ENCODE results near the gene SNX20.

The SNX20 gene

GRCh38 chr16:50653633-50654519, 27.2 kb downstream of the SNX20 start:
- DNase-seq, result no peak

- DNase-seq, result no peak
These were observed 28.2 kb downstream of the SNX20 start for GRCh38 chr16:50652836-50653425.

DNA sequence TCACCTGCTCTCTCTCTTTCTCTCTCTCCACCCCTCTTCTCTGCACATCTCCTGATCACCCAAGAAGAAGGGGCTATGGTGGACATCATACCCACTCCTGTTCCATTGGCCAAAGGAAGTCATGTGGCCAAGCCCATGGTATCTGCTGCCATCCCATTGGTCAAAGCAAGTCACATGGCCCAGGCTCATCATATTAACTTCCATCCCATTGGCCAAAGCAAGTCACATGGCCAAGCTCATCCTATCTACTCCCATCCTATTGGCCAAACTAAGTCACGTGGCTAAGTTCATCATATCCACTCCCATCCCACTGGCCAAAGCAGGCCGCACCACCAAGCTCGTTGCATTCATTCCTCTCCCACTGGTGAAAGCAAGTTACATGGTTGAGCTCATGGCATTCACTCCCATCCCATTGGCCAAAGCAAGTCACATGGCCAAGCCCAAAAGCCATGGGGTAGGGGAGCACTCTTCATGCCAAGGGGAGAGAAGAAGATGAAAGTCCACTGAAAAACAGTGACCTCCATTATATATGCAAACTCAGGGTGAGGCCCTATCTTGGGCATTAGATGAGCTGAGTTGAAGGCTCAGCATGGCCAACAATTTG, 29.2 kb downstream of the SNX20 start:
- no peak for DNase-seq

- DNase-seq, result no peak
These were observed 34.8 kb downstream of the SNX20 start for GRCh38 chr16:50646345-50646744.

GRCh38 chr16:50645563-50646220, 35.4 kb downstream of the SNX20 start:
- DNase-seq, result no peak

DNA sequence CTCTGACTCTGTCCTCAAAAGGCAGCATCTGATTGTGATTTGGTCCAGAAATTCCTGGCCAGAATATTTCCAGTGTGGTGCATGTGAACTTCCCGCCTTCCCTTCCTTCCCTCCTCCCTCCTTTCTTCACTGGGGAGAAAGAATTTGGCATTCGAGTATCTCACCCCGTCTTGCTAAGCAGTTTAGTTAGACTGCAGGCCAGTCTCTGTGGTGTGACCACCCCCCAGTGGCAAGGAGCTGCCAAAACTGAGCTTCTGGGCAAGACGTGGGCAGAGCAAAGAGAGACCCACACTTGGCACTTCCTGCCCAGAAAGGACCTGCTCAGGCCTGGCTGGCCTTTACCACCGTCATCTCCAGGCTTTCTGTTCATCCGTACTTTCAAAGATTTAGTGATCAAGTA, 36.4 kb downstream of the SNX20 start:
- no peak for DNase-seq

DNA sequence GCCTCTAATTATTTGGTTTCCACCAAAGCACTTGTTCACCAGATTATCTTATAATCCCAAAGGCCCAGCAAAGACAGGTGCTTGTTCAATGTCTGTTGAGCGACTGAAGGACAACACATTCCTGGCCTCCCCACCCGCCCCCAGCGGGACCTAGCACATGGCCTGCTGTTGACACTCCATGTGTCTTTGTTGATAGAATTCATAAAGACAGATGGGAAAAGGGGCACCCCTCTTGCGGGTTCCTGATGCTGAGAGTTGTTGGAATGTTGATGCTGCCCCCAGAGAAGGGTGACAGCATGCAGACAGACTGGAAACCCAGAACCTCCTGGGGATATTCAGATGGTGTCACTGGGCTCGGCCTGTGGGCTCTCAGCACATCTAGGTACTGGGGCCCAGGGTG, 36.9 kb downstream of the SNX20 start:
- DNase-seq, result no peak

DNA sequence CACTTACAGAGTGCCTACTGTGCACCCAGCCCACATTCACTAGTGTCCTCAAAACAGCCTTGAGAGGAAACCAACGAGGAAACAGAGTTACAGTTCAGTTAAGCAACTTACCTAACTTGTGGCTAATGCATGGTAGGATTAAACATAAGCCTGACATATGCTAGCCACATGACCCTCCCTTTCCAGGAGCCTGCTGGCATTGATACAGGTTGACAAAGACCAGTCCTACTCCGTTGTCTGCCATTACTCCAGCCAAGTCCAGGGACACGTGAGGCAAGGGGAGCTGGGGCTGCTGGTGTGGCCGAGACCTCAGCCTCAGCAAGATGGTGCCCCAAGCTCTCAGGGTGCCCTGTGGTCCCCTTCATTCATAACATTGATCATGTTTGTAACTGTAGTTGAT, 37.9 kb downstream of the SNX20 start:
- DNase-seq, result no peak

DNA sequence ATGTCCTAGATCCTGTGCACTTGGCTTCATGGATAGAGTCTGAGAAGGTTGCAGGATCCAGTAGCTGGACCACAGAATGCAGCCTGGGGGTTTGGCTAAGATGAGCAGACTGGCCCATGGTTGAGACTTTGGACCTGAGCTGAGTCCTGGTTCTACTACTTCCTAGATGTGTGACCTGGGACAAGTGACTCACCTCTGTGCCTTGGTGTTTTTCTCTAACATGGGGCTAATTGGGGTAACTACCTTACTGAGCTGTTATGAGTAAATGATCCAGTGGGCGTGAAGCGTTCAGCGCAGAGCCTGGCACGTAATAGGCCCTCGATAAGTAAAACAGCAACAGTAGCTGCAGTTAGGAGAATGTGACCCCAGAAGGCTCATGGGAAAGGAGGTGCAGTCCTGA, 38.8 kb downstream of the SNX20 start:
- DNase-seq, result no peak

DNA sequence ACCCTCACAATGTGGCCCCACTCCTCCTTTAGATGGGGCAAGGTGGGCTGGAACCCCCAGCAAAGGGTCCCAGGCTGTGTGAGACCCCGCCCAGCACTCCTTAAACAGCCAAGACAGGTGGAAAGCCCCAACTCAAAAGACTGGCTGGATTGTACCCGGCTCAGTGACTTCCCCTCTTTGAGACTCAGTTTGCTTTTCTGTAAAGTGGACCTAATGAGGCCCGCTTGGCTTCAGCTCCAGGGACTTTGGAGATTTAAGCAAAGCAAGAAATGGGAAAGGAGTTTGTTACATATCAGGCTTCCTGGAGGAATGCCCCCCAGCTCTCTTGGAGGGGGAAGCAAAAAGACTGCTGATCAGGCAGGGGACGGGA, 39.3 kb downstream of the SNX20 start:
- DNase-seq, result no peak

DNA sequence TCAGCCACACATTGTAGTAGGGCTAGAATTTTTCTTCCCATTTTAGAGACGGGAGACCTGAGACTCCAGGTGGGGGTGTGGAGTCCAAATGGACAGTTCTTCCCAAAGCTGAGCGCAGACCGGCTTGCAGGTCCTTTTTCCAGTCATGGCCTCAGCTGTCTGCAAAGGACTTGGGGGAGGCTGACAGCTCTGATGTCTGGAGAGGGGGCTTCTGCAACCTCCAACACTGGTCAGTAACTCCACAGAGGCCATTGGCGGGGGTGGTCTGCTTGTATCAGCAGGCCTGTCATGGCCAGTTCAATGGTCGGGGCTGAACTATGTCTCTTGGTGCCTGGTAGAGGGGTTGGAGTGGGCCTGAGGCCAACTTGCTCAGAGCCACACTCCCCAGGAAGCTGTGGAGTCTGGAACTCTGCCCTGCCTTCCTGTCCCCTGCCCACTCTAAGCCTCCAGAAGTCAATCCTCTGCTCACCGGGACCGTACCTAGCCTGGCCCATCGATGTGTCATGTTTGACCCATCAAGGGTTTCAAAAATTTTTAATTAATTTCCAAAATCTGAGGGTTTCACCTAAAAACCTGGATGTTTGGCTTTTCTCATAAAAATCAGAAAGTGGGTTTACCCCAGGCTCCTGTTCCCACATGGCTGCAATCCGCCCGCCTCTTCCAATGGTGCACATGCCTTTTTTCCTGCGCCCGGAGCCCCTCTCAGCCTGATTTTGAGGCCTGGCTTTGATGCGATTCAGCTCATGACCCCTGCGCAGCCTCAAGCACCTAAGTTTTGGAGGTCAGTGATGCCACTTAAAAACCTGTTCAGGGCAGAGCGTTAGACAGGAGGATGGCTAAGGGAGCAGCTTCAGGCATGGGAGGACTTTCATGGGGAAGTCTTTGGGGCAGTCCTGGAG, 39.9 kb downstream of the SNX20 start:
- DNase-seq, result no peak

- DNase-seq, result no peak
These were observed 40.7 kb downstream of the SNX20 start for GRCh38 chr16:50640391-50640790.

DNA sequence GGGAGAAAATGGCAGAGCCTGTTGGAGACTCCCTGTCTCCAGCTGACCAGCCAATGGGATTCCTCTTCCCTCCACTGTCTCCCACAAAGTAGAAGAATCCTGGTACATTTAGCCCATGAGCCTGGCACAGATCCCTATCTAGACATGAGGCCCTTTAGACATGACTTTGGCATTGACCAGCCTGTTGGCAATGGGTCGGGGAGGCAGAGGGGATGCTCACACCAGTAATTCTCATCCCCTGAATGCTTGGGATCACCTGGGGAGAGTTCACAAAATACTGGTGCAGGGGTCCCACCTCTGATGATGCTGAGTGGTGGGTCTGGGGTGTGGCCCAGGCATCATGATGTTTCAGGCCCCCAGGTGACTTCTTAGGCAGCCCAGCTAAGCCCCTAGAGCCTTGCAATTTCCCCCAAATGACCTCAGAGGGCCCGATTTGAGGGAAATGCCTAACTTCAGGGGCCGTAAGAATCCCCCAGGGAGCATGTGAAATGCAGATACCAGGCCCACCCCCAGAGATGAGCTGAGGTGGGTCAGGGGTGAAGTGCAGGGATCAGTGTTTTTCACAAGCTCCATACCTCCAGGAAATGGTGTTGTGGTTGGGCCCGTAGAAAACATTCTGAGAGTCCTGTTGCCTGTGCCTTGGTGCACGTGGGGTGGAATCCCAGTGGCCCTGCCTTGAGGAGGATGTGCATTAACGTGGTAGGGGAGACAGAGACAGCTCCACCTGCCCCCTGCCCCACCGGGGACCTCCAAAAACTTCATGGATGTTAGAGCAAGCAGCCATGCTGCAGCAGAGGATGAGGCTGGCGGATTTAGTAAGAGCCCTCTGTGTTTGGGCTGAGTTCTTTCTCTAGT, 42.1 kb downstream of the SNX20 start:
- no peak for DNase-seq

DNA sequence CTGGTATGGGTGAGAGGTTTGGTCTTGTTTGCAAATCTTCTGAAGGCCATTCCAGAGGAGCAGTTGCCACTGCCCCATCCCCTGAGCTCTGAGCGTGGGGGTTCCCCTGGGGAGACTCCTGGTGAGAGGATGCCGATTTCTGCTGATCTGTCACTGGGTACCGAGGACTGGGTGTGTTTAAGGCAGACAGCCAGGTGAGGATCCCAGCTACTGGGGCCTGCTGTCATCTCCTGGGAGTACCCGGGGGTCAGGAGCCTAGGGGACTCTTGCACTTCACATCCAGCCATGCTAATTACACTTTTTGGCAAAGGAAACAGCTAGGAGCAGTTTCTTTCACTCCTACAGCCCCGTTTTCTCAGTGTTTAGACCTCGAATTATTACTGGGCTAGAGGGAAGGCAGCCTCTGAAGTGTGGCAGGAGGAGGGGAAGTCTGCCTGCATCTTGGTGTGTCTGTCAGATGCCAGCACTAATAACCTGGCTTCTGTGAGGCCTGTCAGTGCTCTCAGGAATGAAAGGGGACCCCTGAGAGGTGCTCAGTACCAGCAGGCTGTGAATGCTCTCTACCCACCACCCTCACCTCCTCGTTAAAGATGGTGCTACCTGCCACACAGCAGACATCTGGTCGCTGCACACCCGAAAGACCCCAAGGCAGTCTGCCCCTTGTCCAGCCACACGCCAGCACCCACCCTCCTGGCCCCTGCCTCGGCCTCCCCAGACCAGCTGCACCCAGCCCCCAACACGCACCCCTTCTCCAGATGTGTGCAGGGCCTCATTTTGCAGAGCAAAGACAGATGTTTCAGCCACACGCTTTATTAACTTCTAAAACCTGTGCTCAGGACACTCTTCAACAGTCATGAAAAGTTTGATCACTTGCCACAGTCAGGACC, 43.2 kb downstream of the SNX20 start:
- no peak for DNase-seq

DNA sequence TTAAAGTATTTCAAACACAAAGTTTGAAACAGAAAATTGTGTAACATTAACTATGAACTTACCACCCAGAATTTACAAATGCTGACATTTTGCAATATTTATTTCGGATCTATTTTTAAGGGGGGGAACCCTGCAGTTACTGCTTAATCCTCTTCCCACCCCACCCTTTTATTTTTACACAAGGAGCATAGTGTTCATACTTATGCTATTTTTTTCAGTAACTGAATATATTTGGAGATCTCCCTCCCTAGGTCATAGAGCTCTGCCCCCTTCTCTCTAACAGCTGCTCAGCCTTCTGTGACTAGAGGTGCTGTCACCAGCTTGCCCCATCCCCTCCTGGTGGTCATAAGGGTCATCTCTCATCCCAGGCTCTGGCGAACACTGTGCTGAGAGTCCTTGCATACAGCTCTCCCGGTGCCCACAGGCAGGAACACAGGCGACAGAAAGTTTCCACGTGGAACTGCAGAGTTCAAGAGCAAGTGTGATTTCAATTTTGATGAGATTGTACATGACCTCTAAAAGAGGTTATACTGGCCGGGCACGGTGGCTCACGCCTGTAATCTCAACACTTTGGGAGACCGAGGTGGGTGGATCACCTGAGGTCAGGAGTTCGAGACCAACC, 44.2 kb downstream of the SNX20 start:
- no peak for DNase-seq

GRCh38 chr16:50635505-50636392, 45.4 kb downstream of the SNX20 start:
- no peak for DNase-seq

DNA sequence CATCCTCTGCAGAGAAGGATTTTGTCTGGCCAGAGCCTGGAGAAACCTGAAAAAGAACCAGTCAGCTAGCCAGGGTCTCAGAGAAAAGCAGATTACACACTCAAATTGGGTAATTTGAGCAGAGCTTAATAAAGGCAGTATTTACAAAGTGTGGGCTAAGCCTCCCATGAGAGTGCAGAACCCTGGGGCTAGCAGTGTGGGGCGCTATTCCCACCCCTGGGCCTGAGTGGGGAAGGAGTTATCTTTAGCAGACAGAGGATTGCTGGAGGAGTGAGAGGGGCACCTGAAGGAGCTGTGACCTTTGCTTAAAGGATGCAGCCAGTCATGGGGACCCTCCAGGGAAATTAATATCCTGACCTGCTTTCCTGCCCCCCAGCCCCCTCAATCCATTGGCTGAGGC, 46.2 kb downstream of the SNX20 start:
- no peak for DNase-seq

GRCh38 chr16:50634090-50634489, 47.0 kb downstream of the SNX20 start:
- no peak for DNase-seq

All from NCI-H748 treated with DMSO at 0.1 percent for 48 hours (cell line).